Testis (tissue), 3 donors: ENCODE results near the gene HGFAC. TPM values are rescaled to one million over a fixed set of nuclear protein-coding genes. Genes with fewer than 3 reads are reported as not detected.

ENCODE experiments used
- DNase-seq: peaks from one replicate; pipeline ENCODE4 v3.0.0-alpha.2; 2019
- H3K27ac ChIP-seq, 2 donors: fragments of 200-600 bp; sonication (generic); one replicate each; pipeline ENCODE4 v1.5.1; 2019
- H3K27me3 ChIP-seq: fragments of 200-600 bp; sonication (generic); one replicate; pipeline ENCODE4 v1.5.1; 2019
- H3K36me3 ChIP-seq: fragments of 200-600 bp; sonication (generic); one replicate; pipeline ENCODE4 v1.5.1; 2017; ENCODE audit warnings: low read depth; ENCODE audit errors: missing control alignments
- H3K4me1 ChIP-seq: fragments of 200-600 bp; sonication (generic); one replicate; pipeline ENCODE4 v1.5.1; 2019
- H3K4me3 ChIP-seq, 2 donors: fragments of 200-600 bp; sonication (generic); one replicate each; pipeline ENCODE4 v1.5.1; 2017 to 2019
- H3K9me3 ChIP-seq: fragments of 200-600 bp; sonication (generic); one replicate; pipeline ENCODE4 v1.5.1; 2017
- CTCF ChIP-seq, 3 experiments: fragments of 450-650 bp in 2 of 3; fragments of 200-600 bp in 1 of 3; sonication (generic) in 1 of 3; IDR thresholded peaks; one replicate each; pipeline ENCODE4 v1.5.1; 2016 to 2019; ENCODE audit warnings: antibody characterized with exemption in 3 of 3, mild to moderate bottlenecking in 2 of 3, moderate library complexity in 1 of 3
- POLR2A ChIP-seq: fragments of 450-650 bp; IDR thresholded peaks from one replicate; pipeline ENCODE4 v1.6.1; 2017; ENCODE audit warnings: antibody characterized with exemption, mild to moderate bottlenecking, moderate library complexity
- WGBS, 2 donors: methylation state at CpG; one replicate each; pipeline ENCODE4 v1.1.5; 2018; 5-methylcytosine and 5-hydroxymethylcytosine counted together
- intact Hi-C: fragments of 100-400 bp; cut with DNase I; formaldehyde crosslinking; loops from one replicate; pipeline ENCODE4 v1.15.1; 2023; ENCODE audit warnings: low total_unique reads
- polyA plus RNA-seq: library from polyadenylated mRNA; stranded (reverse); fragments of 350-450 nt; fragmentation: Illumina TruSeq; extraction: RNeasy Lipid Tissue Mini Kit (QIAGEN cat#74804); gene quantifications from one replicate; pipeline ENCODE4 v1.2.3, GENCODE V29; 2014; ENCODE audit warnings: low read depth, low replicate concordance; ENCODE audit not compliant: insufficient read depth
- total RNA-seq, 2 donors: library from RNA; depleted of rRNA; stranded (reverse); fragments of >200 nt; gene quantifications; one replicate each; pipeline ENCODE4 v1.2.3, GENCODE V29; 2016

Gene HGFAC
- total and polyA plus RNA-seq, 3 donors from 2014 or later, result 15.5 to 72.3 (median 16.8) TPM

GRCh38 chr4:3437582-3437936, 4.2 kb upstream of the HGFAC start:
- Histone ChIP-seq H3K27ac (no peak overlapping the region), H3K4me1 (peaks cover 3% of the 10 kb centered on the region), H3K27me3 (no peaks in the 10 kb centered on the region), H3K36me3 (no peaks in the 10 kb centered on the region), H3K9me3 (no peaks in the 10 kb centered on the region), H3K4me3 (no peak overlapping the region)
- TF ChIP-seq POLR2A (no peak), CTCF (IDR thresholded peaks at IDR 0.05) (no peak)
- DNase-seq, result no peak
- 89 to 100% methylated on average over 4 to 9 of the region's 9 CpGs for WGBS, 2 donors
- intact Hi-C loops, result no loop called here

GRCh38 chr4:3437998-3438846, 3.5 kb upstream of the HGFAC start:
- intact Hi-C loops, result no loop called here
- H3K27me3 ChIP-seq, result no peaks in the 10 kb centered on the region
- peaks cover 3% of the 10 kb centered on the region for H3K4me1 ChIP-seq
- TF ChIP-seq CTCF (IDR thresholded peaks at IDR 0.05) (no peak), POLR2A (no peak)
- H3K27ac ChIP-seq, result no peak overlapping the region
- 71 to 73% methylated on average over 19 to 28 of the region's 28 CpGs for WGBS, 2 donors
- H3K9me3 ChIP-seq, result no peaks in the 10 kb centered on the region
- H3K4me3 ChIP-seq, result no peak overlapping the region
- DNase-seq, result no peak
- no peaks in the 10 kb centered on the region for H3K36me3 ChIP-seq

DNA sequence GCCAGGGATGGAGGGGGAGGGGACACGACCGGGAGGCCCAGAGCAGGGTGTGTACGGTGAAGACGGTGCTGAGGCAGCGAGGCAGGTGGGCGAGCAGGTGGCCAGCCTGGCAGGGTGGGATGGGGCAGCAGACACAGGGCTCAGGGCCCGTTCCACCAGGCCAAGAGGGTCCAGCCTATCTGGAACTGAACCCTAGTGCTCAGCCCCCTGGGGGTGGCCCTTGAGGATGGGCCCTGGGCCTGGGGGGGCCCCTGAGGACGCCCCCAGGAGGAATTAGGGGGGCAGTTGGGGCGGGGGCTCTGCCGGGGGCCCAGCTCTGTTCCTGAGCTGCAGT, 3.0 kb upstream of the HGFAC start:
- Histone ChIP-seq H3K4me3 (no peak overlapping the region), H3K27me3 (no peaks in the 10 kb centered on the region), H3K36me3 (no peaks in the 10 kb centered on the region), H3K27ac (no peak overlapping the region), H3K4me1 (peaks cover 3% of the 10 kb centered on the region), H3K9me3 (no peaks in the 10 kb centered on the region)
- DNase-seq, result no peak
- WGBS, 2 donors, result 77 to 87% methylated on average over 6 to 10 of the region's 10 CpGs
- TF ChIP-seq CTCF (IDR thresholded peaks at IDR 0.05), result no peak
- no peak for TF ChIP-seq POLR2A
- intact Hi-C loops, result no loop called here

- Histone ChIP-seq H3K4me1 (peaks cover 3% of the 10 kb centered on the region), H3K36me3 (no peaks in the 10 kb centered on the region), H3K4me3 (no peak overlapping the region), H3K9me3 (no peaks in the 10 kb centered on the region), H3K27ac (no peak overlapping the region), H3K27me3 (no peaks in the 10 kb centered on the region)
- WGBS, 2 donors, result 73 to 91% methylated on average over 2 to 16 of the region's 16 CpGs
- no peak for TF ChIP-seq CTCF (IDR thresholded peaks at IDR 0.05)
- TF ChIP-seq POLR2A, result no peak
- intact Hi-C loops, result no loop called here
- DNase-seq, result no peak
Measured at GRCh38 chr4:3439391-3439790, 2.4 kb upstream of the HGFAC start.

DNA sequence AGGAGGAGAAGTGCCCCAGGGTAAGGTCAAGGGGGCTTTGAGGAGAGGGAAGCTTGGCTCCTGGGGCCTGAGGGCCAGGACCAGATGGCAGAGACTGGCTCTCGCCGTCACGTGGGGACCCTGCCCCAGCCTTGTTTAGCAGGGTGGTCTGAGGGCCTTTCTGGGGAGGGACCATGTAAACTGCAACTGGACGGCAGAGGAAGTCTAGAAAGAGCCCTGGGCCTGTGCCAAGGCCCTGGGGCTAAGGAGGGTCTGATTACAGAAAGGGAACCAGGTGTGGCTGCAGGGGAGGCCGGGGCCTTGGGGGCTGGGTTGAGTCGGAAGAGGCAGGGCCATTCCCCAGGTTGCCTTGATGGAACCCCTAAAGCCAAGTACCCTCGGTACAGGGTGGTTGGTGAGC, 1.8 kb upstream of the HGFAC start:
- intact Hi-C loops, result loop anchor here (5.0 kb wide), 1 partner anchor 93 kb away; no protein-coding TSS in a partner anchor
- TF ChIP-seq CTCF (IDR thresholded peaks at IDR 0.05) (no peak), POLR2A (no peak)
- Histone ChIP-seq H3K27me3 (no peaks in the 10 kb centered on the region), H3K9me3 (no peaks in the 10 kb centered on the region), H3K36me3 (no peaks in the 10 kb centered on the region), H3K4me3 (no peak overlapping the region), H3K27ac (no peak overlapping the region), H3K4me1 (peaks cover 3% of the 10 kb centered on the region)
- DNase-seq, result no peak
- 87 to 93% methylated on average over 7 of the region's 7 CpGs for WGBS, 2 donors
